ENCODE results near the gene IFT122.

- TF ChIP-seq POLR2A (IDR thresholded peaks at IDR 0.05) (no peak), CTCF (IDR thresholded peaks at IDR 0.05) (no peak)
Measured at GRCh38 chr3:129519896-129520715, 80.1 kb downstream of the IFT122 start.
